SK-N-SH treated with all-trans-retinoic acid at 6 μM for 48 hours (cell line): ENCODE measurements around the gene ALG8.
A peak's percentile ranks its signal among the peaks of the same experiment; 100 is the strongest.

Source experiments
- ATAC-seq: fragments of 200-7000 bp; cut with Tn5 transposase; 3 replicates; pipeline ENCODE4 v1.9.1; 2020; ENCODE audit warnings: mild to moderate bottlenecking, moderate library complexity
- ARNTL ChIP-seq: fragments of 450-650 bp; formaldehyde crosslinking; IDR thresholded peaks from 2 replicates; pipeline ENCODE4 v1.5.0; 2020; ENCODE audit warnings: low read depth, mild to moderate bottlenecking, moderate library complexity, borderline replicate concordance
- BACH2 ChIP-seq: fragments of 250-450 bp; sonication (Bioruptor Pico); IDR thresholded peaks from 2 replicates; pipeline ENCODE4 v1.9.0; 2021; ENCODE audit warnings: mild to moderate bottlenecking, borderline replicate concordance
- CSDC2 ChIP-seq: fragments of 250-450 bp; sonication (Bioruptor Pico); IDR thresholded peaks from 2 replicates; pipeline ENCODE4 v1.5.0; 2020; ENCODE audit warnings: mild to moderate bottlenecking, moderate library complexity
- ESRRG ChIP-seq: fragments of 250-450 bp; sonication (Bioruptor Pico); IDR thresholded peaks from 2 replicates; pipeline ENCODE4 v1.6.1; 2021; ENCODE audit warnings: mild to moderate bottlenecking
- GLIS3 ChIP-seq: fragments of 250-450 bp; sonication (Bioruptor Pico); IDR thresholded peaks from 2 replicates; pipeline ENCODE4 v1.5.0; 2020; ENCODE audit warnings: mild to moderate bottlenecking, moderate library complexity
- ISL1 ChIP-seq: fragments of 250-450 bp; sonication (Bioruptor Pico); IDR thresholded peaks from 2 replicates; pipeline ENCODE4 v2.1.2; 2022; ENCODE audit warnings: mild to moderate bottlenecking, moderate library complexity
- OSR1 ChIP-seq: fragments of 250-450 bp; sonication (Bioruptor Pico); IDR thresholded peaks from 2 replicates; pipeline ENCODE4 v1.8.0; 2022; ENCODE audit warnings: moderate library complexity, mild to moderate bottlenecking, inconsistent platforms
- PATZ1 ChIP-seq: fragments of 250-450 bp; sonication (Bioruptor Pico); IDR thresholded peaks from 2 replicates; pipeline ENCODE4 v1.8.0; 2020; ENCODE audit warnings: mild to moderate bottlenecking, moderate library complexity, borderline replicate concordance
- POU6F1 ChIP-seq: fragments of 250-450 bp; sonication (Bioruptor Pico); IDR thresholded peaks from 2 replicates; pipeline ENCODE4 v1.8.0; 2021; ENCODE audit warnings: low read depth, mild to moderate bottlenecking, moderate library complexity, borderline replicate concordance
- PPARA ChIP-seq: fragments of 250-450 bp; sonication (Bioruptor Pico); IDR thresholded peaks from 2 replicates; pipeline ENCODE4 v1.5.0; 2020; ENCODE audit warnings: mild to moderate bottlenecking, borderline replicate concordance
- RARB ChIP-seq: fragments of 250-450 bp; sonication (Bioruptor Pico); IDR thresholded peaks from 2 replicates; pipeline ENCODE4 v1.8.0; 2021; ENCODE audit warnings: mild to moderate bottlenecking, moderate library complexity
- SNAI2 ChIP-seq: fragments of 250-450 bp; sonication (Bioruptor Pico); IDR thresholded peaks from 2 replicates; pipeline ENCODE4 v1.5.0; 2020; ENCODE audit warnings: mild to moderate bottlenecking, moderate library complexity
- TCF4 ChIP-seq: fragments of 250-450 bp; sonication (Bioruptor Pico); IDR thresholded peaks from 2 replicates; pipeline ENCODE4 v1.8.0; 2021; ENCODE audit warnings: mild to moderate bottlenecking, moderate library complexity, borderline replicate concordance
- TOX ChIP-seq: fragments of 250-450 bp; sonication (Bioruptor Pico); IDR thresholded peaks from 2 replicates; pipeline ENCODE4 v1.8.0; 2021; ENCODE audit warnings: mild to moderate bottlenecking, moderate library complexity, borderline replicate concordance
- TSHZ2 ChIP-seq: fragments of 250-450 bp; sonication (Bioruptor Pico); IDR thresholded peaks from 2 replicates; pipeline ENCODE4 v1.5.0; 2020; ENCODE audit warnings: mild to moderate bottlenecking, moderate library complexity
- ZC3H10 ChIP-seq: fragments of 250-450 bp; sonication (Bioruptor Pico); IDR thresholded peaks from 2 replicates; pipeline ENCODE4 v1.5.1; 2021; ENCODE audit warnings: mild to moderate bottlenecking, moderate library complexity
- ZFP3 ChIP-seq: fragments of 250-450 bp; sonication (Bioruptor Pico); IDR thresholded peaks from 2 replicates; pipeline ENCODE4 v1.5.0; 2020; ENCODE audit warnings: mild to moderate bottlenecking, moderate library complexity
- ZFP30 ChIP-seq: fragments of 450-650 bp; formaldehyde crosslinking; IDR thresholded peaks from 2 replicates; pipeline ENCODE4 v1.5.0; 2022; ENCODE audit warnings: mild to moderate bottlenecking, moderate library complexity
- ZNF565 ChIP-seq: fragments of 450-650 bp; formaldehyde crosslinking; conservative IDR thresholded peaks from 2 replicates; pipeline ENCODE4 v1.5.0; 2020; ENCODE audit warnings: low read depth, mild to moderate bottlenecking, moderate library complexity
- ZNF70 ChIP-seq: fragments of 450-650 bp; formaldehyde crosslinking; IDR thresholded peaks from 2 replicates; pipeline ENCODE4 v1.5.0; 2020; ENCODE audit warnings: mild to moderate bottlenecking, moderate library complexity
- ZNF8 ChIP-seq: fragments of 450-650 bp; formaldehyde crosslinking; IDR thresholded peaks from 2 replicates; pipeline ENCODE4 v1.5.0; 2020; ENCODE audit warnings: mild to moderate bottlenecking, moderate library complexity
- TF ChIP-seq, protein P1 (sequence below): fragments of 250-450 bp; sonication (Bioruptor Pico); IDR thresholded peaks from 2 replicates; pipeline ENCODE4 v1.5.1; 2021; ENCODE audit warnings: mild to moderate bottlenecking, moderate library complexity
- TF ChIP-seq, protein P2 (sequence below): fragments of 250-450 bp; sonication (Bioruptor Pico); IDR thresholded peaks from 2 replicates; pipeline ENCODE4 v1.5.1; 2020; ENCODE audit warnings: low read depth, mild to moderate bottlenecking, moderate library complexity

Gene ALG8

GRCh38 chr11:78163828-78164227 lies 24.4 kb upstream of the ALG8 start:
- TF ChIP-seq ISL1 (no peak), ZNF8 (CRISPR knock-in tag) (no peak), BACH2 (CRISPR knock-in tag) (no peak), TOX (CRISPR knock-in tag) (no peak), PPARA (CRISPR knock-in tag) (no peak), GLIS3 (CRISPR knock-in tag) (no peak), CSDC2 (CRISPR knock-in tag) (no peak), ZNF70 (CRISPR knock-in tag) (no peak), PATZ1 (CRISPR knock-in tag) (no peak)
- TF ChIP-seq, protein P1, sequence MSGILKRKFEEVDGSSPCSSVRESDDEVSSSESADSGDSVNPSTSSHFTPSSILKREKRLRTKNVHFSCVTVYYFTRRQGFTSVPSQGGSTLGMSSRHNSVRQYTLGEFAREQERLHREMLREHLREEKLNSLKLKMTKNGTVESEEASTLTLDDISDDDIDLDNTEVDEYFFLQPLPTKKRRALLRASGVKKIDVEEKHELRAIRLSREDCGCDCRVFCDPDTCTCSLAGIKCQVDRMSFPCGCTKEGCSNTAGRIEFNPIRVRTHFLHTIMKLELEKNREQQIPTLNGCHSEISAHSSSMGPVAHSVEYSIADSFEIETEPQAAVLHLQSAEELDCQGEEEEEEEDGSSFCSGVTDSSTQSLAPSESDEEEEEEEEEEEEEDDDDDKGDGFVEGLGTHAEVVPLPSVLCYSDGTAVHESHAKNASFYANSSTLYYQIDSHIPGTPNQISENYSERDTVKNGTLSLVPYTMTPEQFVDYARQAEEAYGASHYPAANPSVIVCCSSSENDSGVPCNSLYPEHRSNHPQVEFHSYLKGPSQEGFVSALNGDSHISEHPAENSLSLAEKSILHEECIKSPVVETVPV (CRISPR knock-in tag) = no peak
- TF ChIP-seq, protein P2, sequence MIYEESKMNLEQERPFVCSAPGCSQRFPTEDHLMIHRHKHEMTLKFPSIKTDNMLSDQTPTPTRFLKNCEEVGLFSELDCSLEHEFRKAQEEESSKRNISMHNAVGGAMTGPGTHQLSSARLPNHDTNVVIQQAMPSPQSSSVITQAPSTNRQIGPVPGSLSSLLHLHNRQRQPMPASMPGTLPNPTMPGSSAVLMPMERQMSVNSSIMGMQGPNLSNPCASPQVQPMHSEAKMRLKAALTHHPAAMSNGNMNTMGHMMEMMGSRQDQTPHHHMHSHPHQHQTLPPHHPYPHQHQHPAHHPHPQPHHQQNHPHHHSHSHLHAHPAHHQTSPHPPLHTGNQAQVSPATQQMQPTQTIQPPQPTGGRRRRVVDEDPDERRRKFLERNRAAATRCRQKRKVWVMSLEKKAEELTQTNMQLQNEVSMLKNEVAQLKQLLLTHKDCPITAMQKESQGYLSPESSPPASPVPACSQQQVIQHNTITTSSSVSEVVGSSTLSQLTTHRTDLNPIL (CRISPR knock-in tag) = no peak
- no peak for ATAC-seq

DNA sequence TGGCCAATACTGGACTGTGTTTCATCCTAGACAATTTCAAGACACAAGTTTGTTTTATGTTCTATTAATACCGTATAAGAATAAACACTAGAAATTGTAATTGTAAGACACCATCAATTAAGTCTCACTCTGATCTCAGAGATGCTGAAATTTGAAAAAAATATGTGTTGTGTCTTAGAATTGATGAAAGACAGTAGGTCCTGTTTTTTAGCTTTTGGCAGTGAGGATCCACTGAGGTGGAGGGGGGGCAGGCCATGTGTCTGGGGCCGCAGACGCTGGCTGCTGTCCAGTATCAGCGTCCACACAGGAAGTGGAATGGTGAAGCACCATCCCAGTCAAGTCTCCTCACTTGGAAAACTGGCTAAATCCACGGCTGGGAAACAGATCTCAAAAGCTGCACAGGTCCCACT lies 22.5 kb upstream of the ALG8 start:
- TF ChIP-seq OSR1 (no peak), PATZ1 (CRISPR knock-in tag) (no peak), ZNF70 (CRISPR knock-in tag) (no peak), GLIS3 (CRISPR knock-in tag) (no peak), ZFP3 (CRISPR knock-in tag) (0 out of 2 replicates have a peak, but pooled peaks have one; percentile 22), ISL1 (no peak; the same call in 1 of the 2 replicates), ZC3H10 (CRISPR knock-in tag) (no peak), CSDC2 (CRISPR knock-in tag) (0 out of 2 replicates have a peak, but pooled peaks have one; percentile 46), SNAI2 (CRISPR knock-in tag) (peak; percentile 47; the same call in 1 of the 2 replicates), PPARA (CRISPR knock-in tag) (no peak), BACH2 (CRISPR knock-in tag) (no peak), ZNF565 (CRISPR knock-in tag) (no peak), ARNTL (CRISPR knock-in tag) (no peak), ESRRG (no peak), RARB (CRISPR knock-in tag) (no peak), ZNF8 (CRISPR knock-in tag) (no peak), ZFP30 (CRISPR knock-in tag) (no peak), TSHZ2 (CRISPR knock-in tag) (0 out of 2 replicates have a peak, but pooled peaks have one; percentile 66), TCF4 (CRISPR knock-in tag) (no peak), POU6F1 (no peak), TOX (CRISPR knock-in tag) (no peak)
- TF ChIP-seq, protein P2 (CRISPR knock-in tag) = no peak
- TF ChIP-seq, protein P1 (CRISPR knock-in tag) = no peak
- peak; percentile 67 for ATAC-seq
